Measurements from ENCODE around the gene TSPAN11. TPM values are rescaled to one million over a fixed set of nuclear protein-coding genes. Genes with fewer than 3 reads are reported as not detected.

The TSPAN11 gene
- total and polyA plus RNA-seq, 4 donors = 0.13 to 1.2 (median 0.44) TPM

- WGBS = 68% methylated on average over 7 of the region's 7 CpGs
- Histone ChIP-seq H3K9me3 (ENCODE audit: control insufficient read depth in 4 of 4, low read length in 3 of 4) (no peaks in the 10 kb centered on the region), H3K4me3 (ENCODE audit: low read depth in 1 of 3, low read length in 3 of 3) (no peak overlapping the region), H3K36me3 (ENCODE audit: control insufficient read depth in 4 of 4, insufficient read depth in 3 of 4, low read depth in 1 of 4, low read length in 3 of 4) (no peaks in the 10 kb centered on the region), H3K9ac (ENCODE audit: low read depth in 1 of 2, low read length in 2 of 2) (no peak overlapping the region), H3K27me3 (ENCODE audit: control insufficient read depth in 4 of 4, insufficient read depth in 4 of 4, low read length in 3 of 4) (no peaks in the 10 kb centered on the region), H3K4me1 (ENCODE audit: control insufficient read depth in 4 of 4, insufficient read depth in 4 of 4, low read length in 3 of 4) (no peaks in the 10 kb centered on the region), H3K27ac (ENCODE audit: low read depth in 1 of 2, low read length in 2 of 2) (no peak overlapping the region)
- peak; percentile 37 for DNase-seq (ENCODE audit: low spot score)
- TF ChIP-seq CTCF (IDR thresholded peaks at IDR 0.05; ENCODE audit: low read depth, low read length, missing input control) (no peak), YY1 (IDR thresholded peaks at IDR 0.05) (no peak), ZBTB33 (IDR thresholded peaks at IDR 0.05) (no peak), JUND (IDR thresholded peaks at IDR 0.05) (no peak), RAD21 (IDR thresholded peaks at IDR 0.05) (no peak), TAF1 (conservative IDR thresholded peaks at IDR 0.05) (no peak), RXRA (IDR thresholded peaks at IDR 0.05) (no peak), FOXA2 (IDR thresholded peaks at IDR 0.05) (no peak), FOXA1 (IDR thresholded peaks at IDR 0.05) (no peak), HNF4A (conservative IDR thresholded peaks at IDR 0.05) (no peak), ATF3 (IDR thresholded peaks at IDR 0.05) (no peak), EGR1 (IDR thresholded peaks at IDR 0.05; ENCODE audit: low read depth in 2 of 2) (no peak), REST (IDR thresholded peaks at IDR 0.05) (no peak), MAX (IDR thresholded peaks at IDR 0.05) (no peak), HNF4G (IDR thresholded peaks at IDR 0.05) (no peak), NR2F2 (IDR thresholded peaks at IDR 0.05) (no peak), GABPA (IDR thresholded peaks at IDR 0.05 in 1 of 2, conservative IDR thresholded peaks at IDR 0.05 in 1 of 2) (no peak), SP1 (IDR thresholded peaks at IDR 0.05) (no peak)
Observed at GRCh38 chr12:30997685-30998440, 71.3 kb downstream of the TSPAN11 start.
